K562 (cell line): ENCODE results near the gene KCNMB4. TPM values are rescaled to one million over a fixed set of nuclear protein-coding genes. Genes with fewer than 3 reads are reported as not detected.

ENCODE experiments used
- ATAC-seq: fragments of 200-7000 bp; cut with Tn5 transposase; 3 replicates; pipeline ENCODE4 v1.9.1; 2020; ENCODE audit warnings: moderate library complexity
- BruUV-seq: library from RNA; stranded (reverse); fragments of 400-500 nt; replicated peaks from 2 replicates; lab custom pipeline; 2021; lab: Mats Ljungman, UMichigan
- CTCF ChIA-PET: fragments of 300-600 bp; formaldehyde crosslinking; extraction: SDS; loops from one replicate; lab custom pipeline; 2021; ENCODE audit warnings: low intra/inter-chr PET ratio; lab: Yijun Ruan, JAX
- POLR2A ChIA-PET: fragments of 300-600, 350-650 bp; sonication (Branson Sonifier 250); formaldehyde crosslinking; extraction: SDS; loops from one replicate; lab custom pipeline; 2021; ENCODE audit warnings: antibody characterized with exemption, inconsistent platforms; lab: Yijun Ruan, JAX
- DNase-seq, 4 experiments: peaks; one replicate each; pipeline versions ENCODE4 v3.0.0 to v3.0.0-alpha.2; 2011 to 2018; ENCODE audit warnings: low spot score in 3 of 4, mixed read lengths in 3 of 4; ENCODE audit errors: extremely low read depth in 1 of 4
- FAIRE-seq: peaks from 2 replicates; lab custom pipeline; 2011; peaks lifted over from hg19 to GRCh38; lab: Jason Lieb, UNC
- H2AFZ ChIP-seq: 2 replicates; pipeline ENCODE4 v1.6.0; 2011; ENCODE audit warnings: low read depth, low read length, control low read depth, inconsistent platforms
- H3K27ac ChIP-seq: fragments of 200-600 bp; 3 replicates; pipeline ENCODE4 v1.8.0; 2011; ENCODE audit warnings: low read depth, mild to moderate bottlenecking, control low read depth, inconsistent platforms, low read length, moderate library complexity, mixed read lengths; ENCODE audit errors: extremely low read depth
- H3K27me3 ChIP-seq, 2 experiments: fragments of 300-600 bp in 1 of 2; 2 replicates in 1 of 2; 3 replicates in 1 of 2; pipeline versions ENCODE4 v1.6.0 to v1.8.0; 2011; ENCODE audit warnings: inconsistent platforms in 2 of 2, low read length in 2 of 2, mild to moderate bottlenecking in 1 of 2, mixed read lengths in 1 of 2, moderate library complexity in 1 of 2; ENCODE audit not compliant: control insufficient read depth in 2 of 2, insufficient read depth in 2 of 2
- H3K36me3 ChIP-seq: fragments of 300-600 bp; 3 replicates; pipeline ENCODE4 v1.8.0; 2011; ENCODE audit warnings: mild to moderate bottlenecking, low read length, inconsistent platforms; ENCODE audit not compliant: control insufficient read depth, insufficient read depth
- H3K4me1 ChIP-seq, 2 experiments: fragments of 200-600 bp in 1 of 2; replicated peaks in 1 of 2; 2 replicates in 1 of 2; 3 replicates in 1 of 2; pipeline versions ENCODE4 v1.5.1 to v1.8.0; 2011; ENCODE audit warnings: inconsistent platforms in 2 of 2, low read length in 2 of 2, mild to moderate bottlenecking in 1 of 2, mixed read lengths in 1 of 2, moderate library complexity in 1 of 2; ENCODE audit not compliant: control insufficient read depth in 2 of 2, insufficient read depth in 2 of 2
- H3K4me2 ChIP-seq: 2 replicates; pipeline ENCODE4 v1.6.1; 2011; ENCODE audit warnings: low read length, control low read depth, inconsistent platforms, mixed read lengths; ENCODE audit not compliant: insufficient read depth
- H3K4me3 ChIP-seq: fragments of 200-600 bp; sonication (generic), shearing (Covaris generic); 2 replicates; pipeline ENCODE4 v1.5.1; 2016; ENCODE audit warnings: control low read depth, inconsistent platforms
- H3K79me2 ChIP-seq: fragments of 200-600 bp; 3 replicates; pipeline ENCODE4 v1.8.0; 2011; ENCODE audit warnings: low read length, inconsistent platforms; ENCODE audit not compliant: control insufficient read depth, insufficient read depth
- H3K9ac ChIP-seq, 2 experiments: 2 replicates each; pipeline versions ENCODE4 v1.6.0 to v1.6.1; 2011; ENCODE audit warnings: low read depth in 2 of 2, low read length in 2 of 2, control low read depth in 1 of 2, inconsistent platforms in 1 of 2, mild to moderate bottlenecking in 1 of 2, mixed read lengths in 1 of 2; ENCODE audit not compliant: insufficient read depth in 1 of 2
- H3K9me1 ChIP-seq: one replicate; pipeline ENCODE4 v1.6.0; 2011; ENCODE audit warnings: inconsistent platforms, mild to moderate bottlenecking, low read length, moderate library complexity; ENCODE audit not compliant: control insufficient read depth, insufficient read depth
- H3K9me3 ChIP-seq: replicated peaks from 2 replicates; pipeline ENCODE4 v1.5.1; 2011; ENCODE audit warnings: low read depth, low read length, inconsistent platforms; ENCODE audit not compliant: control insufficient read depth, insufficient read depth
- H4K20me1 ChIP-seq: replicated peaks from 2 replicates; pipeline ENCODE4 v1.6.1; 2011; ENCODE audit warnings: low read length, inconsistent platforms, mixed read lengths; ENCODE audit not compliant: control insufficient read depth, insufficient read depth
- CBX8 ChIP-seq: fragments of 200-600 bp; sonication (generic); IDR thresholded peaks from 2 replicates; pipeline ENCODE4 v1.6.1; 2012; ENCODE audit warnings: borderline replicate concordance, mixed run types, low read depth, mild to moderate bottlenecking, moderate library complexity, mixed read lengths, low read length, control low read depth, inconsistent platforms; ENCODE audit not compliant: poor library complexity, severe bottlenecking; ENCODE audit errors: extremely low read depth
- WGBS: fragments of 100-300 bp; shearing (Covaris generic); methylation state at CpG from one replicate; pipeline ENCODE4 v1.1.6; 2016; ENCODE audit warnings: low coverage, mixed read lengths; ENCODE audit not compliant: insufficient coverage; ENCODE audit errors: missing lambda C conversion rate; 5-methylcytosine and 5-hydroxymethylcytosine counted together
- in situ Hi-C: fragments of 300-500 bp; cut with MboI; formaldehyde crosslinking; loops from 4 replicates; pipeline ENCODE4 v1.15.0; 2018; ENCODE audit warnings: inconsistent platforms, mixed read lengths
- intact Hi-C: fragments of 100-400 bp; cut with micrococcal nuclease; formaldehyde crosslinking; loops from 2 replicates; pipeline ENCODE4 v1.14.2; 2022
- polyA plus RNA-seq, 8 experiments: library from polyadenylated mRNA; depleted of rRNA in 4 of 8; stranded (reverse) in 5 of 8; unstranded in 3 of 8; fragments of >200 nt; fragmentation: Nextera tagmentation in 2 of 8; fragmentation: Illumina TruSeq in 1 of 8; extraction: Ambion mirVana in 2 of 8; extraction: Trizol in 1 of 8; gene quantifications; 2 replicates each; pipeline versions ENCODE4 v1.2.1 to v1.2.3, GENCODE V29; 2011 to 2014; ENCODE audit warnings: inconsistent platforms in 1 of 8, missing spikeins in 1 of 8
- total RNA-seq, 7 experiments: library from RNA; depleted of rRNA in 6 of 7; stranded (reverse); fragments of >200 nt in 6 of 7; fragmentation: Illumina TruSeq in 2 of 7; extraction: Trizol in 2 of 7; gene quantifications; 2 replicates each; pipeline versions ENCODE4 v1.2.1 to v1.2.3, GENCODE V29; 2011 to 2021; ENCODE audit warnings: low replicate concordance in 1 of 7
- TF ChIP-seq, protein P1 (sequence below): IDR thresholded peaks from 2 replicates; pipeline ENCODE4 v1.6.1; 2011; ENCODE audit not compliant: insufficient read length; ENCODE audit errors: extremely low read depth

The KCNMB4 gene
- total and polyA plus RNA-seq, 9 of the 15 experiments (the other 6 are each of a cell fraction or from before 2014, with no cell fraction given) = 0.01 to 0.14 (median 0.06) TPM; not detected in 1

DNA sequence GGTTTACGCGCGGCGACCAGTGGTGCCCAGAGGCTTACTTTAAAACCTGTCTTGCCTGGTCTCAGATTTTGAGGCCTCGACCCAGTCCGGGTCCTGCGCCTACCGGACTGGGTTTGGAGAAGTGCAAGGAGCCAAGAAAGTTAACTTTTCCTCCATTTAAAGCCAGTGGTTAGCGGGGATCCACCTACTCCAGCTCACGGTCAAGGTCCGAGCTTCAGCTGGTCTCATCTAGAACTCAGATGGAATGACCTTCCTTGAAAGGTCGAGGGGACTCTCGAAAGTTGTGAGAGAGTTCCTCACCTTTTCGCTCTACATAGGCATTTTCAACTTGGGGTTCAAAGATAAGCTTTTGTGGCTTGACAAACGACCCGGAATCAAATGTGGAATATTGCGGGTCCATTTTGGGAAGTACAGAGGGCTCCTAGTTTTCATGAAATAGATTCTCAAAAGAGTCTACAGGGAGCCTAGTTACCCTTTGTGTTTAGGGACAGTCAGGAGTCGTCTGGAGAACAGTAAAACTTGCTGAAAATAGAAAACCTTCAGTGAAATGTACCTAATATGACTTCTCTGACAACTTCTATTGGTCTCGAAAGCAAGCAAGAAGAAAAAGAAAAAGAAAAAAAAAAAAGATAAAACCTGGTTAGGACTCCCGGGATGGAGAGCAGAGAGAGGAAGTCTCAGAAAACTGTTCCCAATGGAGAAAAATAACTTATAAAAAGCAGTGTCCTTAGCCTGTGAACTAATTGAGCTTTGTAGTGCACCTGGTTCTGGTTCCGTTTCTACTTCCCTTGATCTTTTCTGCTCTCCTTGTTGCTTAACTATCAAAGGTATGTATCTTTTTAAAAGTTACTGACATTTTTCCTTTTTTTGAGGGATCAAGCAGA, 1.4 kb downstream of the KCNMB4 start:
- DNase-seq (no peak), FAIRE-seq (no peak), ATAC-seq (no peak)
- H3K27me3 ChIP-seq = peaks cover 8 to 26% of the 10 kb centered on the region in 2 experiments
- no peak overlapping the region for H3K27ac ChIP-seq
- H3K4me3 ChIP-seq = peak overlapping the region; percentile 48; the same call in 1 of the 2 replicates
- H3K9ac ChIP-seq = peak overlapping the region in 1 of 2 experiments; percentile 62; a peak in 2 of 4 replicates
- TF ChIP-seq, protein P1, sequence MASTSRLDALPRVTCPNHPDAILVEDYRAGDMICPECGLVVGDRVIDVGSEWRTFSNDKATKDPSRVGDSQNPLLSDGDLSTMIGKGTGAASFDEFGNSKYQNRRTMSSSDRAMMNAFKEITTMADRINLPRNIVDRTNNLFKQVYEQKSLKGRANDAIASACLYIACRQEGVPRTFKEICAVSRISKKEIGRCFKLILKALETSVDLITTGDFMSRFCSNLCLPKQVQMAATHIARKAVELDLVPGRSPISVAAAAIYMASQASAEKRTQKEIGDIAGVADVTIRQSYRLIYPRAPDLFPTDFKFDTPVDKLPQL = no peak
- TF ChIP-seq CBX8 = peak; percentile 18
- H3K36me3 ChIP-seq = no peaks in the 10 kb centered on the region
- no peaks in the 10 kb centered on the region for H3K9me3 ChIP-seq
- POLR2A ChIA-PET = interaction anchor here (0.6 to 1.2 kb wide), 3 partner anchors 10 to 225 kb away, joined by 3 to 4 read pairs (median 3); no protein-coding TSS in a partner anchor
- in situ Hi-C loops (no loop called here), intact Hi-C loops (loop anchor here (10.0 kb wide), 1 partner anchor 123 kb away; the partner anchor contains the start of gene CNOT2)
- no peaks in the 10 kb centered on the region for H3K79me2 ChIP-seq
- H3K9me1 ChIP-seq = no peaks in the 10 kb centered on the region
- no peaks in the 10 kb centered on the region for H4K20me1 ChIP-seq
- H3K4me1 ChIP-seq = peaks cover 7 to 23% of the 10 kb centered on the region in 2 experiments; a peak in 4 of 5 replicates
- no TSS peak for BruUV-seq
- WGBS = 27% methylated on average over 21 of the region's 21 CpGs
- CTCF ChIA-PET = no interaction called here
- H3K4me2 ChIP-seq = peak overlapping the region; percentile 81; the same call in 1 of the 2 replicates
- peak overlapping the region; percentile 89 for H2AFZ ChIP-seq
